AG09309 (cell line): ENCODE measurements around the gene CLDN16.
A peak's percentile ranks its signal among the peaks of the same experiment; 100 is the strongest.

Experiments
- DNase-seq: peaks from one replicate; pipeline ENCODE4 v3.0.0-alpha.2; 2010; ENCODE audit warnings: low read depth
- H3K4me3 ChIP-seq: 2 replicates; pipeline ENCODE4 v1.5.1; 2011; ENCODE audit warnings: mild to moderate bottlenecking, low read depth, low read length, moderate library complexity; ENCODE audit not compliant: control insufficient read depth
- TF ChIP-seq, protein P1 (sequence below): IDR thresholded peaks from 2 replicates; pipeline ENCODE4 v1.5.1; 2011; ENCODE audit warnings: mild to moderate bottlenecking, low read depth, low read length, inconsistent platforms; ENCODE audit not compliant: insufficient read depth, control insufficient read depth; ENCODE audit errors: missing control alignments

CLDN16 gene

GRCh38 chr3:190404715-190405114, 16.8 kb downstream of the CLDN16 start:
- no peak for DNase-seq
- TF ChIP-seq, protein P1, sequence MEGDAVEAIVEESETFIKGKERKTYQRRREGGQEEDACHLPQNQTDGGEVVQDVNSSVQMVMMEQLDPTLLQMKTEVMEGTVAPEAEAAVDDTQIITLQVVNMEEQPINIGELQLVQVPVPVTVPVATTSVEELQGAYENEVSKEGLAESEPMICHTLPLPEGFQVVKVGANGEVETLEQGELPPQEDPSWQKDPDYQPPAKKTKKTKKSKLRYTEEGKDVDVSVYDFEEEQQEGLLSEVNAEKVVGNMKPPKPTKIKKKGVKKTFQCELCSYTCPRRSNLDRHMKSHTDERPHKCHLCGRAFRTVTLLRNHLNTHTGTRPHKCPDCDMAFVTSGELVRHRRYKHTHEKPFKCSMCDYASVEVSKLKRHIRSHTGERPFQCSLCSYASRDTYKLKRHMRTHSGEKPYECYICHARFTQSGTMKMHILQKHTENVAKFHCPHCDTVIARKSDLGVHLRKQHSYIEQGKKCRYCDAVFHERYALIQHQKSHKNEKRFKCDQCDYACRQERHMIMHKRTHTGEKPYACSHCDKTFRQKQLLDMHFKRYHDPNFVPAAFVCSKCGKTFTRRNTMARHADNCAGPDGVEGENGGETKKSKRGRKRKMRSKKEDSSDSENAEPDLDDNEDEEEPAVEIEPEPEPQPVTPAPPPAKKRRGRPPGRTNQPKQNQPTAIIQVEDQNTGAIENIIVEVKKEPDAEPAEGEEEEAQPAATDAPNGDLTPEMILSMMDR, result no peak
- no peak overlapping the region for H3K4me3 ChIP-seq

DNA sequence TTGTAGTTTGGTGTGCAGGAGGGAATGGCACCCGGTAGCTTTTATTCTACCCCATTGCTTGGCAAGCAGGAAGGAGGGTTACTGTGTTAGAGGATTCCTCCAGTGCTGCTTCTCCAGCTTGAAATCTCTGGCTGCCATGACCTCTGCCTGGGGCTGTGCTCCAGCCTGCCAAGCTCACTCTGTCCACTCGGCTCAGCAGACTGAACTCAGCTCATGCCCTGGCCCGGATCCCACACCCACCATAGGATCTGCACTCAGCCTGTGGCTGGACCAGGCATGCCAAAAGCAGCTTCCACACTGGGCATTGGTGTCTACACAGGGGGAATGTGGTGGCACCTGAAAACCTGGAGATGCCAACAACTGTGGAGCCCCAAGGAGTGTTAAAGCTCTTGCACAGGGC, 26.3 kb downstream of the CLDN16 start:
- no peak overlapping the region for H3K4me3 ChIP-seq
- TF ChIP-seq, protein P1, result no peak
- DNase-seq, result no peak

GRCh38 chr3:190424108-190424477, 36.1 kb downstream of the CLDN16 start:
- H3K4me3 ChIP-seq, result no peak overlapping the region
- TF ChIP-seq, protein P1, result no peak
- no peak for DNase-seq

DNA sequence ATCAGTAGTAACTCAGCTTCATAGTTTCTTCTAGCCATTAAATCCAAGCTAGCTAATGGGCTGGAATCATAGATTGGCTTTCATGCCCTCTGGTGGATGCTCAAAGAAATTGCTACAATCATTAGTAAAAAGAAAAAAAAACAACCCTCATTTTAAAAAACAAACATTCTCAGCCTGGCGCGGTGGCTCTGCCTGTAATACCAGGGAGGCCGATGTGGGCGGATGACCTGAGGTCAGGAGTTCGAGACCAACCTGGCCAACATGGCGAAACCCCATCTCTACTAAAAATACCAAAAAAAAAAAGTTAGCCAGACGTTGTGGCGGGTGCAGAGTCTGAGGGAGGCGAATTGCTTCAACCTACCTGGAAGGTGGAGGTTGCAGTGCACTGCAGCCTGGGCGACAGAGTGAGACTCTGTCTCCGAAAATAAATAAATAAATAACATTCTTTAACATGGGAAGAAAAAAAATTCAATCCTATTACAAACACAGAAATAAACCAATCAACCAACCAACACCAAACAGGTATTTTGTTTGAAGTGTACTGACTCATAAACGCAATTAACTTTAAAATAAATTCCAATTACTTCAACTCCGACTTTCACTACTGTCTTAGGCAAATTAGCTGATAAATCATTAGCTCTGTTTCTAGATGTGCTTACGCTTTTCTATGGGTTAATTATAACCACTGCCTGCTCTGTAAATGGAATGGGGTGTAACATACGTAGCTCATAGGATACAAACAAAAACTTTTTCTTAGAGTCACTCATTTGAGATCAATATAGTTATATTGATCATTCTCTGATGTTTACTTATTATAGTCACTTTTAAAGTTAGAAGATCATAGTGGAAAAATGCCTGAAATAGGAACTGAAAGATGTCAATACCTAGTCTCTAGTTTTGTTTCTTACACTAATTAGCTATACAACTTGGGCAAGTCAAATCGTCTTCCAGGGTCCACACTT, 36.8 kb downstream of the CLDN16 start:
- DNase-seq, result peak; percentile 28
- TF ChIP-seq, protein P1, result peak; percentile 64

DNA sequence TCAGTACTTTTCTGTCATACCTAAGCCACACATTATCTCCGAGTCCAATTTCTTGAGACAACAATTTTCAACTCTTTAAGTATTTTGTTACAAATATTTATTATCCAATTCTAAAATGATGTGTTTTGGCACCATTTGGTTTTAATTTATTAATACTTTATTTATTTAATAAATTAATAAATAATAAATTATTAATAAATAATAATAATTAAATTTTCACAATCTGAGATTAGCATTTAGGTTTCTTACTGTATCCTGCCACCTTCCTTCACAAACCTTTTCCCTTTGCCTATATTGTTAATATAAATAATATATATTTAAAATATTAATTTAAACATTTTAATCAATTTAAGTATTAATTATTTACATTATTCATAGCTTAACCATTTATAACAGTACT, 37.9 kb downstream of the CLDN16 start:
- H3K4me3 ChIP-seq, result no peak overlapping the region
- no peak for DNase-seq
- TF ChIP-seq, protein P1, result no peak

More for the DNA sequence above, 36.8 kb downstream of the CLDN16 start:
- H3K4me3 ChIP-seq, result no peak overlapping the region

GRCh38 chr3:190426806-190427507, 39.0 kb downstream of the CLDN16 start:
- TF ChIP-seq, protein P1, result no peak
- no peak for DNase-seq
- no peak overlapping the region for H3K4me3 ChIP-seq
